OCI-LY3 (cell line): Measurements from ENCODE around the gene RPS16.

ENCODE experiments used
- H2AFZ ChIP-seq: fragments of 200-600, 300-600 bp; shearing (Covaris generic); 2 replicates; pipeline ENCODE4 v1.6.0; 2014; ENCODE audit warnings: antibody characterized with exemption, low read depth, low read length
- H3K27ac ChIP-seq: fragments of 200-600, 300-600 bp; sonication (generic); 2 replicates; pipeline ENCODE4 v1.5.1; 2014; ENCODE audit warnings: mild to moderate bottlenecking, low read length, moderate library complexity, mixed read lengths
- H3K27me3 ChIP-seq: fragments of 200-600, 300-600 bp; sonication (generic); 2 replicates; pipeline ENCODE4 v1.6.1; 2014; ENCODE audit warnings: low read depth, low read length, mixed read lengths
- H3K36me3 ChIP-seq: fragments of 200-600, 300-600 bp; sonication (generic); replicated peaks from 2 replicates; pipeline ENCODE3; 2014; ENCODE audit warnings: low read depth, low read length, mixed read lengths
- H3K4me1 ChIP-seq: fragments of 300-600, 200-600 bp; sonication (generic); 2 replicates; pipeline ENCODE4 v1.6.1; 2014; ENCODE audit warnings: low read length, mixed read lengths
- H3K4me2 ChIP-seq: fragments of 200-600, 300-600 bp; sonication (generic); 2 replicates; pipeline ENCODE4 v1.6.1; 2014; ENCODE audit warnings: low read length, mixed read lengths
- H3K4me3 ChIP-seq: fragments of 300-600, 200-600 bp; sonication (generic); 2 replicates; pipeline ENCODE4 v1.5.1; 2014; ENCODE audit warnings: antibody characterized with exemption, mild to moderate bottlenecking, low read length, moderate library complexity
- H3K79me2 ChIP-seq: fragments of 300-600, 200-600 bp; shearing (Covaris generic); 2 replicates; pipeline ENCODE4 v1.6.1; 2014; ENCODE audit warnings: mild to moderate bottlenecking, low read length, mixed read lengths
- H3K9ac ChIP-seq: fragments of 300-600, 200-600 bp; shearing (Covaris generic); 2 replicates; pipeline ENCODE4 v1.6.0; 2014; ENCODE audit warnings: mild to moderate bottlenecking, low read length, moderate library complexity
- H3K9me3 ChIP-seq: fragments of 200-600, 300-600 bp; shearing (Covaris generic); 2 replicates; pipeline ENCODE4 v1.6.1; 2014; ENCODE audit warnings: low read length, mixed read lengths; ENCODE audit not compliant: insufficient read depth
- H4K20me1 ChIP-seq: fragments of 200-600, 300-600 bp; sonication (generic); 2 replicates; pipeline ENCODE4 v1.6.1; 2016; ENCODE audit warnings: low read length, mixed read lengths; ENCODE audit not compliant: insufficient read depth
- EZH2phosphoT487 ChIP-seq: fragments of 200-600 bp; shearing (Covaris generic); IDR thresholded peaks from 2 replicates; pipeline ENCODE4 v1.6.1; 2018; ENCODE audit warnings: antibody characterized with exemption, mixed run types, low read depth
- TF ChIP-seq, protein P1 (sequence below): fragments of 200-600, 300-600 bp; sonication (generic); IDR thresholded peaks from 2 replicates; pipeline ENCODE4 v1.5.1; 2014; ENCODE audit warnings: antibody characterized with exemption, low read length, low read depth

RPS16 gene

DNA sequence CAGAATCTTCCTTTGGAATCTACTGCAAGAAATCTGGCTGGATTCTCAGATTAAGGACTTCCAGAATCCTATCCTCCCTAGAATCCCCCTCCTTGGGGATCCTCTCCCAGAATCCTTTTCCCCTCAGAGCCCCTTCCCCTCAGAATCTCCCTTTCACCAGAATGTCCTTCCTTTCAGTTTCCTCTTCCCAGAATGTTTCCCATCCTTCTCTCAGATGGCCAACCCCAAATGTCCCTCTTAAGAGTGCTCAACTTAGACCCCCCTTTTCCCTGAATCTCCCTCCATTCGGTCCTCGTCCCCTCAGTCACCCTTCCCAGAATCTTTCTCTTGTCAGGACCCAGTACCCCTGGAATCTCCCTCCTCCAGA is 584 bp upstream of the RPS16 start:
- Histone ChIP-seq H3K9ac (peak overlapping the region; percentile 98), H3K36me3 (peaks cover 32% of the 10 kb centered on the region), H3K9me3 (no peaks in the 10 kb centered on the region), H3K4me3 (peak overlapping the region; percentile 99), H3K27ac (peak overlapping the region; percentile 46), H3K27me3 (no peaks in the 10 kb centered on the region), H3K4me1 (peaks cover 50% of the 10 kb centered on the region), H3K4me2 (peak overlapping the region; percentile 92), H2AFZ (no peak overlapping the region), H4K20me1 (peaks cover 20% of the 10 kb centered on the region), H3K79me2 (peaks cover 30% of the 10 kb centered on the region)
- no peak for TF ChIP-seq EZH2phosphoT487
- TF ChIP-seq, protein P1, sequence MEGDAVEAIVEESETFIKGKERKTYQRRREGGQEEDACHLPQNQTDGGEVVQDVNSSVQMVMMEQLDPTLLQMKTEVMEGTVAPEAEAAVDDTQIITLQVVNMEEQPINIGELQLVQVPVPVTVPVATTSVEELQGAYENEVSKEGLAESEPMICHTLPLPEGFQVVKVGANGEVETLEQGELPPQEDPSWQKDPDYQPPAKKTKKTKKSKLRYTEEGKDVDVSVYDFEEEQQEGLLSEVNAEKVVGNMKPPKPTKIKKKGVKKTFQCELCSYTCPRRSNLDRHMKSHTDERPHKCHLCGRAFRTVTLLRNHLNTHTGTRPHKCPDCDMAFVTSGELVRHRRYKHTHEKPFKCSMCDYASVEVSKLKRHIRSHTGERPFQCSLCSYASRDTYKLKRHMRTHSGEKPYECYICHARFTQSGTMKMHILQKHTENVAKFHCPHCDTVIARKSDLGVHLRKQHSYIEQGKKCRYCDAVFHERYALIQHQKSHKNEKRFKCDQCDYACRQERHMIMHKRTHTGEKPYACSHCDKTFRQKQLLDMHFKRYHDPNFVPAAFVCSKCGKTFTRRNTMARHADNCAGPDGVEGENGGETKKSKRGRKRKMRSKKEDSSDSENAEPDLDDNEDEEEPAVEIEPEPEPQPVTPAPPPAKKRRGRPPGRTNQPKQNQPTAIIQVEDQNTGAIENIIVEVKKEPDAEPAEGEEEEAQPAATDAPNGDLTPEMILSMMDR: no peak

GRCh38 chr19:39434123-39435076 is 1.3 kb downstream of the RPS16 start:
- peak overlapping the region; percentile 100 for H3K9ac ChIP-seq
- no peaks in the 10 kb centered on the region for H3K9me3 ChIP-seq
- peaks cover 35% of the 10 kb centered on the region for H3K36me3 ChIP-seq
- H3K4me2 ChIP-seq: peak overlapping the region; percentile 66
- H3K27me3 ChIP-seq: no peaks in the 10 kb centered on the region
- H4K20me1 ChIP-seq: peaks cover 20% of the 10 kb centered on the region
- TF ChIP-seq, protein P1: no peak
- no peak for TF ChIP-seq EZH2phosphoT487
- H3K4me1 ChIP-seq: peaks cover 47% of the 10 kb centered on the region
- peaks cover 30% of the 10 kb centered on the region for H3K79me2 ChIP-seq
- H3K27ac ChIP-seq: peak overlapping the region; percentile 72
- no peak overlapping the region for H2AFZ ChIP-seq
- H3K4me3 ChIP-seq: peak overlapping the region; percentile 99

GRCh38 chr19:39433480-39434079 is 2.2 kb downstream of the RPS16 start:
- no peaks in the 10 kb centered on the region for H3K9me3 ChIP-seq
- H3K79me2 ChIP-seq: peaks cover 30% of the 10 kb centered on the region
- H3K4me3 ChIP-seq: no peak overlapping the region
- peaks cover 35% of the 10 kb centered on the region for H3K36me3 ChIP-seq
- H3K4me1 ChIP-seq: peaks cover 47% of the 10 kb centered on the region
- TF ChIP-seq, protein P1: no peak
- TF ChIP-seq EZH2phosphoT487: no peak
- H4K20me1 ChIP-seq: peaks cover 20% of the 10 kb centered on the region
- H2AFZ ChIP-seq: no peak overlapping the region
- peak overlapping the region; percentile 72; the same call in 1 of the 2 replicates for H3K27ac ChIP-seq
- peak overlapping the region; percentile 100; the same call in 1 of the 2 replicates for H3K9ac ChIP-seq
- H3K4me2 ChIP-seq: peak overlapping the region; percentile 66
- no peaks in the 10 kb centered on the region for H3K27me3 ChIP-seq

GRCh38 chr19:39432677-39433025 is 3.1 kb downstream of the RPS16 start:
- Histone ChIP-seq H4K20me1 (peaks cover 20% of the 10 kb centered on the region), H3K27ac (no peak overlapping the region), H3K27me3 (no peaks in the 10 kb centered on the region), H3K4me2 (no peak overlapping the region), H3K4me3 (no peak overlapping the region), H3K79me2 (peaks cover 30% of the 10 kb centered on the region), H3K9me3 (no peaks in the 10 kb centered on the region), H3K4me1 (peaks cover 47% of the 10 kb centered on the region), H2AFZ (no peak overlapping the region), H3K9ac (no peak overlapping the region), H3K36me3 (peaks cover 35% of the 10 kb centered on the region)
- TF ChIP-seq, protein P1: no peak
- no peak for TF ChIP-seq EZH2phosphoT487
